Activated CD8-positive, alpha-beta T cell treated with anti-CD3 and anti-CD28 coated beads for 36 hours (primary cell): ENCODE data around the gene PKN1. TPM values are rescaled to one million over a fixed set of nuclear protein-coding genes. Genes with fewer than 3 reads are reported as not detected.

Experiments
- ATAC-seq: fragments of 200-7000 bp; cut with Tn5 transposase; one replicate; pipeline ENCODE4 v1.10.0; 2021; ENCODE audit warnings: mild to moderate bottlenecking, moderate library complexity
- CTCF ChIA-PET: fragments of 350-600 bp; sonication (Branson Sonifier 250); formaldehyde crosslinking; loops from one replicate; lab custom pipeline; 2021; ENCODE audit warnings: antibody characterized with exemption; lab: Charles Lee
- POLR2A ChIA-PET: fragments of 350-600 bp; sonication (Branson Sonifier 250); formaldehyde crosslinking; loops from one replicate; lab custom pipeline; 2021; ENCODE audit warnings: antibody characterized with exemption; lab: Charles Lee
- DNase-seq: peaks from one replicate; pipeline ENCODE4 v3.0.0-alpha.2; 2020
- H3K27ac Mint-ChIP-seq: one replicate; pipeline ENCODE4 v1.8.0; 2021; ENCODE audit warnings: mild to moderate bottlenecking, mixed read lengths
- H3K27me3 Mint-ChIP-seq: one replicate; pipeline ENCODE4 v1.8.0; 2021; ENCODE audit warnings: mixed read lengths
- H3K36me3 Mint-ChIP-seq: one replicate; pipeline ENCODE4 v1.8.0; 2021; ENCODE audit warnings: low read depth, mixed read lengths
- H3K4me1 Mint-ChIP-seq: one replicate; pipeline ENCODE4 v1.8.0; 2021; ENCODE audit warnings: low read depth, mixed read lengths
- H3K4me3 Mint-ChIP-seq: one replicate; pipeline ENCODE4 v1.8.0; 2021; ENCODE audit warnings: mild to moderate bottlenecking, moderate library complexity, mixed read lengths
- H3K9me3 Mint-ChIP-seq: one replicate; pipeline ENCODE4 v1.8.0; 2021; ENCODE audit warnings: mixed read lengths
- CTCF ChIP-seq: fragments of 200-600 bp; IDR thresholded peaks from one replicate; pipeline ENCODE4 v1.8.0; 2022; ENCODE audit warnings: antibody characterized with exemption, mild to moderate bottlenecking
- intact Hi-C: fragments of 100-400 bp; cut with micrococcal nuclease; formaldehyde crosslinking; loops from one replicate; pipeline ENCODE4 v1.10.0; 2022
- total RNA-seq, 2 experiments: library from RNA; stranded (reverse); gene quantifications; one replicate each; pipeline ENCODE4 v1.2.3, GENCODE V29; 2021

The PKN1 gene
- total RNA-seq, 2 experiments from 2014 or later, result 172 to 192 TPM

DNA sequence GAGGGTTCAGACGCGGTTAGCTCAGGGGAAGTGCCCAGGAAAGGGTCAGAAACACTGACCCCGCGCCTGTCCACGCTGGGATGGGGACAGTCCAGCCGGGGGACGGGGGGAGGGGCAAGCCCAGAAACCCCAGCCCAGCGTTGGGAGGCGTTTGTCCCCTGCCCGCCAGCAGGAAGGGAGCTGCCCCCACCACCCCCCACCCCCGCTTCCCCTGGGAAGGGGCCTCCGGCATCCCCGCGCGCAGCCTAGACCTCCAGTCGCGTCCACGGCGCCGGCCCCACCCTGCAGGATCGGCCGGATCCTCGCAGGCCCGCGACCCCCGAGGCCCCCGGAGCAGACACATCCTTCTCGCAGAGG, 62.5 kb downstream of the PKN1 start:
- ChIA-PET CTCF (interaction anchor here (0.7 to 5.6 kb wide), 9 partner anchors 9 to 359 kb away, joined by 3 to 37 read pairs (median 6); partner anchors contain the start of gene ASF1B), POLR2A (interaction anchor here (0.8 to 2.6 kb wide), 4 partner anchors 17 to 84 kb away, joined by 3 to 7 read pairs (median 5); partner anchors contain the start of gene DDX39A)
- Mint-ChIP-seq H3K36me3 (peaks cover 3% of the 10 kb centered on the region), H3K4me3 (peak overlapping the region; percentile 79), H3K4me1 (peaks cover 18% of the 10 kb centered on the region), H3K27me3 (no peaks in the 10 kb centered on the region), H3K9me3 (no peaks in the 10 kb centered on the region), H3K27ac (peak overlapping the region; percentile 49)
- ATAC-seq (no peak), DNase-seq (no peak)
- no peak for TF ChIP-seq CTCF
- intact Hi-C loops, result no loop called here

DNA sequence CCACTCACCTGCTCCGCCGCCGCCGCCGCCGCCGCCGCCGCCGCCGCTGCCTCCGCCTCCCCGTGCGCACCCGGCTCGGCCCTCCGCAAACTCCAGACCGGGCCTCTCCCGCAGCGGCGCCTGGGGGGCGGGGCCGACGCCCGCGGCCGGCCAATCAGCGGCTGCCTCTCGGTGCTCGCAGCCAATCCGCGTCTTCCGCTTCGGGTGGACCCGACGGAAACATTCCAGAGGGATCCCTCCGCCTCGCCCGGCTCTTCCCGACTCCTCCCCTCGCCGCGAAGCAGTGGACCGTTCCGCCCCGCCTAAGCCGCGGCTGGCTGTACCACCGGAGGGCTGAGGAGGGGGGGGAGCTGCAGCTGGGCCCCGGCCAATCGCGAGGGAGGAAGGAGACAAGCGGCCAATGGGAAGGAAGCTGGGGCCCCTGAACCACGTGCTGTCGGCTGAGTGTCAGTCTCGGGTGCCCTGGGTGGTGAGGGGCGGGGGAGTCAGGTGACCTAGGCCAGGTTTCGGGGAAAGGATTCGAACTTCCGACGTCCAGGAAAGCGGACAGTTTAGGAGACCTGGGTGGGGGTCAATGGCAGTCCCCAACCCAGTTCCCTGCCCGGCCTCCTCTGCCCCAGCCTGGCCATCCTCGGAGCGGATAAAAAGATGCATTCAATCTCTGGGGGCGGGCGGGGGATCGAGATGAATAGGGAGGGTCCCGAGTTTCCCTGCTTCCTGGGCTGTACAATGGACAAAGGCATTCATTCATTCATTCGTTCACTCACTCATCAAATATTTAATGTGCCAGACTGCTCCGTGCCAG, 63.1 kb downstream of the PKN1 start, which contains the start of gene GIPC1:
Gene GIPC1, minus strand, starts transcription at position 99 of the 805 bp plus-strand sequence. CDS start 13,151 bp downstream, outside the sequence.
- H3K4me1 Mint-ChIP-seq, result peaks cover 18% of the 10 kb centered on the region
- intact Hi-C loops, result no loop called here
- peaks cover 3% of the 10 kb centered on the region for H3K36me3 Mint-ChIP-seq
- ChIA-PET CTCF (interaction anchor here (0.7 to 5.6 kb wide), 11 partner anchors 8 to 360 kb away, joined by 3 to 37 read pairs (median 6); partner anchors contain the start of gene ASF1B), POLR2A (interaction anchor here (1.5 to 2.6 kb wide), 3 partner anchors 17 to 76 kb away, joined by 5 to 7 read pairs (median 5); partner anchors contain the start of gene DDX39A)
- H3K9me3 Mint-ChIP-seq, result no peaks in the 10 kb centered on the region
- peak within 1 kb of the TSS; percentile 49 for H3K27ac Mint-ChIP-seq
- H3K27me3 Mint-ChIP-seq, result no peaks in the 10 kb centered on the region
- peak; percentile 90 for ATAC-seq
- H3K4me3 Mint-ChIP-seq, result peak within 1 kb of the TSS; percentile 79
- TF ChIP-seq CTCF, result no peak
- DNase-seq, result peak; percentile 80

- ChIA-PET POLR2A (interaction anchor here (1.8 to 2.6 kb wide), 2 partner anchors 16 to 20 kb away, joined by 5 to 7 read pairs; no protein-coding TSS in a partner anchor), CTCF (interaction anchor here (0.6 to 5.6 kb wide), 6 partner anchors 8 to 512 kb away, joined by 3 to 37 read pairs (median 7); no protein-coding TSS in a partner anchor)
- H3K27me3 Mint-ChIP-seq, result no peaks in the 10 kb centered on the region
- peak overlapping the region; percentile 36 for H3K27ac Mint-ChIP-seq
- no peak for TF ChIP-seq CTCF
- no peaks in the 10 kb centered on the region for H3K36me3 Mint-ChIP-seq
- H3K4me3 Mint-ChIP-seq, result peak overlapping the region; percentile 79
- ATAC-seq (no peak), DNase-seq (no peak)
- H3K9me3 Mint-ChIP-seq, result no peaks in the 10 kb centered on the region
- intact Hi-C loops, result no loop called here
- peaks cover 18% of the 10 kb centered on the region for H3K4me1 Mint-ChIP-seq
These were observed 63.7 kb downstream of the PKN1 start for GRCh38 chr19:14496834-14497227.

DNA sequence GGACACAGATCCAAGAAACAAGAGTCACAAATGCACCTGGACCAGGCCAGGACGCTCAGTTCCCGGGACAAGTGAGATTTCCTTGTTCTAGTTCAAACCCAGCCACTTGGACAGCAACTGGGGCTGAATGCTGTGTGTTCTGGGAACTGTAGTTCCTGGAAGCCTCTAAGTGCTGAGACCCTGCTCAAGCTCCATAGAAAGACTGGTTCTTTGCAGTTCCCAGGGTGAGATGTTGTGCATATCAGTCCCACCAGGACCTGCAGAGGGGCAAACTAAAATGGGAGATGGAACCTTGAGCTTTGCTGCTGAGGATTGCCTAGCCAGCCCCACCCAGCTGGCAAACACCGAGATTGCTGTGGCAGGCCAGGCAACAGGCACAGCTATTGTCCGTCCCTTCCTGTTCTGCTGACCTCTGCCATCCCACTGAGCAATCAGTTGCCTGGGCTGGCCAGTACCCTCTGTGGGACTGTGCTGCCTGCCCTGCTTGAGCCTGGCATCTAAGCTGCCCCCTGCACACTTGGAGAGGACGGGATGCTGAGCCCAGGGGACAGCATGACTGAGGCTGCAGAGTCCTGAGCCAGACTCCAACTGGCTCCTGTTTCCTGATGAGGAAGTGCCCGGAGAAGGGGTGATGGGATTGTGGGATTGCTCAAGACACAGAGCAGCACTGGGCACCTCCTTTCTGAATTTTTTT, 64.3 kb downstream of the PKN1 start:
- ATAC-seq (no peak), DNase-seq (no peak)
- peak overlapping the region; percentile 79 for H3K4me3 Mint-ChIP-seq
- no peaks in the 10 kb centered on the region for H3K9me3 Mint-ChIP-seq
- TF ChIP-seq CTCF, result no peak
- H3K27me3 Mint-ChIP-seq, result no peaks in the 10 kb centered on the region
- intact Hi-C loops, result no loop called here
- peaks cover 18% of the 10 kb centered on the region for H3K4me1 Mint-ChIP-seq
- no peaks in the 10 kb centered on the region for H3K36me3 Mint-ChIP-seq
- ChIA-PET CTCF (interaction anchor here (0.6 to 5.6 kb wide), 7 partner anchors 7 to 513 kb away, joined by 3 to 37 read pairs (median 7); no protein-coding TSS in a partner anchor), POLR2A (interaction anchor here (1.8 to 2.6 kb wide), 2 partner anchors 16 to 19 kb away, joined by 5 to 7 read pairs; no protein-coding TSS in a partner anchor)
- no peak overlapping the region for H3K27ac Mint-ChIP-seq
